H1 (cell line): ENCODE results near the gene BBX. TPM values are rescaled to one million over a fixed set of nuclear protein-coding genes. Genes with fewer than 3 reads are reported as not detected.

Experiments used
- CTCF ChIA-PET: fragments of 300-600 bp; sonication (Branson Sonifier 250); formaldehyde crosslinking; loops from one replicate; lab custom pipeline; 2021; ENCODE audit not compliant: partially characterized antibody; lab: Charles Lee
- POLR2A ChIA-PET: fragments of 300-600 bp; sonication (Branson Sonifier 250); formaldehyde crosslinking; loops from one replicate; lab custom pipeline; 2021; ENCODE audit warnings: inconsistent platforms; ENCODE audit not compliant: partially characterized antibody; lab: Charles Lee
- DNase-seq, 2 experiments: peaks; one replicate each; pipeline versions ENCODE4 v3.0.0 to v3.0.0-alpha.2; 2010 to 2022; ENCODE audit warnings: low spot score in 2 of 2, low read depth in 1 of 2, mixed read lengths in 1 of 2
- FAIRE-seq: peaks from 2 replicates; lab custom pipeline; 2011; peaks lifted over from hg19 to GRCh38; lab: Jason Lieb, UNC
- H2AFZ ChIP-seq: 2 replicates; pipeline ENCODE4 v1.8.1; 2012; ENCODE audit warnings: low read length, inconsistent platforms
- H2AK5ac ChIP-seq: 2 replicates; pipeline ENCODE4 v1.6.1; 2013; ENCODE audit warnings: low read depth, low read length
- H2BK120ac ChIP-seq: replicated peaks from 2 replicates; pipeline ENCODE3; 2013; ENCODE audit warnings: low read depth, low read length, inconsistent platforms
- H2BK12ac ChIP-seq: 2 replicates; pipeline ENCODE4 v1.6.1; 2013; ENCODE audit warnings: low read depth, low read length
- H2BK15ac ChIP-seq: 2 replicates; pipeline ENCODE4 v1.6.1; 2013; ENCODE audit warnings: low read length
- H2BK20ac ChIP-seq: 2 replicates; pipeline ENCODE4 v1.6.1; 2013; ENCODE audit warnings: low read length
- H2BK5ac ChIP-seq: 2 replicates; pipeline ENCODE4 v1.6.1; 2013; ENCODE audit warnings: low read depth, low read length
- H3K14ac ChIP-seq: 2 replicates; pipeline ENCODE4 v1.6.1; 2013; ENCODE audit warnings: inconsistent platforms; ENCODE audit not compliant: insufficient read length
- H3K18ac ChIP-seq: 2 replicates; pipeline ENCODE4 v1.6.1; 2013; ENCODE audit warnings: low read length; ENCODE audit errors: extremely low read depth
- H3K23ac ChIP-seq: 2 replicates; pipeline ENCODE4 v1.6.1; 2013; ENCODE audit warnings: inconsistent platforms; ENCODE audit not compliant: insufficient read length
- H3K23me2 ChIP-seq: 2 replicates; pipeline ENCODE4 v1.6.1; 2013; ENCODE audit warnings: low read depth, low read length
- H3K27ac ChIP-seq: 2 replicates; pipeline ENCODE4 v1.6.1; 2011; ENCODE audit warnings: low read depth, low read length, inconsistent platforms
- H3K27me3 ChIP-seq, 4 experiments: replicated peaks in 1 of 4; 1 replicate in 1 of 4; 2 replicates in 3 of 4; pipeline versions ENCODE4 v1.6.1 to v1.8.1; 2011 to 2013; ENCODE audit warnings: low read length in 3 of 4, mild to moderate bottlenecking in 3 of 4, inconsistent platforms in 2 of 4, mixed read lengths in 2 of 4, moderate library complexity in 1 of 4; ENCODE audit not compliant: control insufficient read depth in 3 of 4, insufficient read depth in 3 of 4; ENCODE audit errors: extremely low read depth in 1 of 4
- H3K36me3 ChIP-seq, 4 experiments: 2 replicates each; pipeline versions ENCODE4 v1.6.1 to v1.8.1; 2011 to 2013; ENCODE audit warnings: mild to moderate bottlenecking in 4 of 4, low read length in 3 of 4, moderate library complexity in 2 of 4, control low read depth in 1 of 4, inconsistent platforms in 1 of 4; ENCODE audit not compliant: insufficient read depth in 4 of 4, control insufficient read depth in 2 of 4
- H3K4ac ChIP-seq: replicated peaks from 2 replicates; pipeline ENCODE3; 2013; ENCODE audit warnings: low read length, low read depth, mixed read lengths, inconsistent platforms; ENCODE audit not compliant: insufficient read length
- H3K4me1 ChIP-seq, 4 experiments: replicated peaks in 1 of 4; 1 replicate in 1 of 4; 2 replicates in 3 of 4; pipeline versions ENCODE4 v1.6.1 to v1.8.1; 2011 to 2013; ENCODE audit warnings: low read length in 3 of 4, inconsistent platforms in 2 of 4, mixed read lengths in 1 of 4; ENCODE audit not compliant: insufficient read depth in 4 of 4, control insufficient read depth in 3 of 4
- H3K4me2 ChIP-seq, 2 experiments: 2 replicates each; pipeline versions ENCODE4 v1.6.1 to v1.8.1; 2011 to 2013; ENCODE audit warnings: low read depth in 2 of 2, low read length in 2 of 2, control low read depth in 1 of 2, inconsistent platforms in 1 of 2, mild to moderate bottlenecking in 1 of 2; ENCODE audit not compliant: insufficient read depth in 1 of 2
- H3K4me3 ChIP-seq, 4 experiments: fragments of 200-600, 300-600 bp in 1 of 4; sonication (generic), shearing (Covaris generic), sonication (Bioruptor Twin) in 1 of 4; 2 replicates each; pipeline versions ENCODE4 v1.5.1 to v1.8.1; 2011 to 2016; ENCODE audit warnings: low read length in 4 of 4, low read depth in 3 of 4, control low read depth in 2 of 4, inconsistent platforms in 2 of 4, mild to moderate bottlenecking in 2 of 4, mixed read lengths in 1 of 4, moderate library complexity in 1 of 4; ENCODE audit not compliant: insufficient read depth in 2 of 4; ENCODE audit errors: extremely low read depth in 1 of 4
- H3K56ac ChIP-seq: replicated peaks from 2 replicates; pipeline ENCODE3; 2013; ENCODE audit warnings: low read depth, mild to moderate bottlenecking, mixed read lengths, low read length, inconsistent platforms; ENCODE audit not compliant: insufficient read length
- H3K79me1 ChIP-seq: 2 replicates; pipeline ENCODE4 v1.6.1; 2013; ENCODE audit warnings: low read depth, low read length, control low read depth
- H3K79me2 ChIP-seq, 2 experiments: 2 replicates each; pipeline versions ENCODE4 v1.6.1 to v1.8.1; 2012 to 2013; ENCODE audit warnings: low read length in 2 of 2, mild to moderate bottlenecking in 2 of 2, inconsistent platforms in 1 of 2; ENCODE audit not compliant: insufficient read depth in 2 of 2, control insufficient read depth in 1 of 2
- H3K9ac ChIP-seq, 4 experiments: replicated peaks in 1 of 4; 1 replicate in 1 of 4; 2 replicates in 3 of 4; pipeline versions ENCODE4 v1.6.1 to v1.8.1; 2011 to 2013; ENCODE audit warnings: low read depth in 3 of 4, low read length in 3 of 4, control low read depth in 2 of 4, mild to moderate bottlenecking in 2 of 4, moderate library complexity in 2 of 4, inconsistent platforms in 1 of 4; ENCODE audit errors: extremely low read depth in 1 of 4
- H3K9me3 ChIP-seq, 2 experiments: 2 replicates each; pipeline versions ENCODE4 v1.6.1 to v1.8.1; 2012 to 2013; ENCODE audit warnings: mild to moderate bottlenecking in 2 of 2, moderate library complexity in 2 of 2, control low read depth in 1 of 2, inconsistent platforms in 1 of 2, low read depth in 1 of 2, low read length in 1 of 2, mixed read lengths in 1 of 2; ENCODE audit not compliant: insufficient read depth in 2 of 2
- H4K20me1 ChIP-seq, 2 experiments: replicated peaks in 1 of 2; 2 replicates each; pipeline versions ENCODE3 to v1.8.1; 2011 to 2013; ENCODE audit warnings: inconsistent platforms in 2 of 2, low read length in 2 of 2, mild to moderate bottlenecking in 1 of 2; ENCODE audit not compliant: insufficient read depth in 2 of 2, control insufficient read depth in 1 of 2
- H4K5ac ChIP-seq: 2 replicates; pipeline ENCODE4 v1.6.1; 2013; ENCODE audit warnings: low read length, low read depth, mixed read lengths, inconsistent platforms; ENCODE audit not compliant: insufficient read length
- H4K8ac ChIP-seq: 2 replicates; pipeline ENCODE4 v1.8.0; 2013; ENCODE audit warnings: mild to moderate bottlenecking, moderate library complexity, low read length, inconsistent platforms; ENCODE audit not compliant: insufficient read depth; ENCODE audit errors: extremely low read depth
- H4K91ac ChIP-seq: replicated peaks from 2 replicates; pipeline ENCODE3; 2013; ENCODE audit warnings: low read length, mixed read lengths, inconsistent platforms; ENCODE audit not compliant: insufficient read length
- CHD2 ChIP-seq: IDR thresholded peaks from 2 replicates; pipeline ENCODE4 v1.6.1; 2012; ENCODE audit warnings: low read length, improper control_type of control experiment
- HDAC2 ChIP-seq, 2 experiments: fragments of 300-600 bp in 1 of 2; sonication (generic) in 1 of 2; IDR thresholded peaks; 2 replicates each; pipeline ENCODE4 v1.6.1; 2011 to 2012; ENCODE audit warnings: low read depth in 2 of 2, low read length in 2 of 2, mild to moderate bottlenecking in 2 of 2, moderate library complexity in 2 of 2, borderline replicate concordance in 1 of 2, inconsistent platforms in 1 of 2
- KDM4A ChIP-seq: IDR thresholded peaks from one replicate; pipeline ENCODE4 v1.7.1; 2012; ENCODE audit warnings: low read depth, mild to moderate bottlenecking, moderate library complexity, low read length, inconsistent platforms; ENCODE audit not compliant: severe bottlenecking
- PHF8 ChIP-seq: fragments of 200-600 bp; sonication (generic); conservative IDR thresholded peaks from 2 replicates; pipeline ENCODE4 v1.7.1; 2012; ENCODE audit warnings: low read depth, mild to moderate bottlenecking, inconsistent platforms, low read length, moderate library complexity
- POLR2A ChIP-seq, 2 experiments: IDR thresholded peaks; 1 replicate in 1 of 2; 2 replicates in 1 of 2; pipeline ENCODE4 v1.6.1; 2011; ENCODE audit warnings: low read depth in 2 of 2, low read length in 2 of 2, mild to moderate bottlenecking in 2 of 2; ENCODE audit errors: control extremely low read depth in 1 of 2
- SP1 ChIP-seq: IDR thresholded peaks from 2 replicates; pipeline ENCODE4 v1.6.1; 2011; ENCODE audit warnings: low read depth, low read length
- TAF7 ChIP-seq: optimal IDR thresholded peaks from 2 replicates; pipeline ENCODE3; 2011; ENCODE audit warnings: low read depth, mild to moderate bottlenecking, inconsistent platforms, low read length, moderate library complexity, borderline replicate concordance
- TBP ChIP-seq: IDR thresholded peaks from 2 replicates; pipeline ENCODE4 v1.6.1; 2011; ENCODE audit warnings: low read depth, low read length, improper control_type of control experiment
- WGBS, 2 experiments: shearing (Covaris generic) in 1 of 2; methylation state at CpG; one replicate each; pipeline versions ENCODE4 v1.1.6 to v1.1.7; 2013 to 2015; ENCODE audit warnings: low lambda C conversion rate in 2 of 2, mixed read lengths in 2 of 2, inconsistent platforms in 1 of 2, low coverage in 1 of 2, missing lambda C conversion rate in 1 of 2; ENCODE audit not compliant: insufficient replicate concordance in 2 of 2, insufficient coverage in 1 of 2, insufficient read length in 1 of 2; ENCODE audit errors: extremely low coverage in 1 of 2, missing lambda C conversion rate in 1 of 2; 5-methylcytosine and 5-hydroxymethylcytosine counted together
- long read RNA-seq, 2 experiments: library from RNA in 1 of 2; library from capped mRNA in 1 of 2; stranded (forward); transcript quantifications; one replicate each; pipeline ENCODE4 v2.0.0, GENCODE V29; 2021; ENCODE audit warnings: inconsistent platforms in 1 of 2
- polyA minus RNA-seq, 3 experiments: library from RNA; depleted of rRNA, polyadenylated mRNA; stranded (reverse); fragments of >200 nt; gene quantifications; 1 replicate in 2 of 3; 2 replicates in 1 of 3; pipeline ENCODE4 v1.2.3, GENCODE V29; 2011
- polyA plus RNA-seq, 7 experiments: library from polyadenylated mRNA; depleted of rRNA in 3 of 7; stranded (reverse) in 5 of 7; unstranded in 2 of 7; fragments of >200 nt in 5 of 7; fragments of 200-250 nt in 2 of 7; gene quantifications; 1 replicate in 5 of 7; 2 replicates in 1 of 7; 4 replicates in 1 of 7; pipeline versions ENCODE4 v1.2.1 to v1.2.3, GENCODE V29; 2011 to 2013; ENCODE audit warnings: missing spikeins in 2 of 7, mixed read lengths in 2 of 7
- total RNA-seq: library from RNA; stranded (reverse); fragmentation: NEBNext Ultra II Directional; extraction: Animal tissue kit (Norgen Biotek cat#: 25700); gene quantifications from 2 replicates; pipeline ENCODE4 v1.2.1, GENCODE V29; 2021

Gene BBX
- 37.2 and 42.5 TPM in 2 replicates for total RNA-seq
- 7.1 and 11.0 TPM in 2 replicates for polyA plus RNA-seq (2011; rRNA removed)
- polyA plus RNA-seq (2011; cell fraction: cytosol; rRNA removed): 17.7 TPM
- 25.7 TPM for polyA plus RNA-seq (2011; cell fraction: nucleus; rRNA removed)
- 16.4 to 20.3 TPM (median 18.1 TPM) in 4 replicates for polyA plus RNA-seq (2012, experiment 1 of 2)
- 0.76 TPM for polyA plus RNA-seq (2012, experiment 2 of 2)
- 22.8 TPM for polyA plus RNA-seq (2013, experiment 1 of 2)
- 21.5 TPM for polyA plus RNA-seq (2013, experiment 2 of 2)
- polyA minus RNA-seq (2011; rRNA and poly(A)+ RNA removed): 67.3 and 121 TPM in 2 replicates
- polyA minus RNA-seq (2011; cell fraction: cytosol; rRNA and poly(A)+ RNA removed): 29.0 TPM
- polyA minus RNA-seq (2011; cell fraction: nucleus; rRNA and poly(A)+ RNA removed): 191 TPM
- long read RNA-seq, experiment 1, partial matches to known transcripts: 3 of 19 reads
- long read RNA-seq, experiment 1, other reads (novel, unspliced or antisense): 15 of 19 reads
- long read RNA-seq, experiment 2, partial matches to known transcripts: 24 of 34 reads
- long read RNA-seq, experiment 2, other reads (novel, unspliced or antisense): 9 of 34 reads

DNA sequence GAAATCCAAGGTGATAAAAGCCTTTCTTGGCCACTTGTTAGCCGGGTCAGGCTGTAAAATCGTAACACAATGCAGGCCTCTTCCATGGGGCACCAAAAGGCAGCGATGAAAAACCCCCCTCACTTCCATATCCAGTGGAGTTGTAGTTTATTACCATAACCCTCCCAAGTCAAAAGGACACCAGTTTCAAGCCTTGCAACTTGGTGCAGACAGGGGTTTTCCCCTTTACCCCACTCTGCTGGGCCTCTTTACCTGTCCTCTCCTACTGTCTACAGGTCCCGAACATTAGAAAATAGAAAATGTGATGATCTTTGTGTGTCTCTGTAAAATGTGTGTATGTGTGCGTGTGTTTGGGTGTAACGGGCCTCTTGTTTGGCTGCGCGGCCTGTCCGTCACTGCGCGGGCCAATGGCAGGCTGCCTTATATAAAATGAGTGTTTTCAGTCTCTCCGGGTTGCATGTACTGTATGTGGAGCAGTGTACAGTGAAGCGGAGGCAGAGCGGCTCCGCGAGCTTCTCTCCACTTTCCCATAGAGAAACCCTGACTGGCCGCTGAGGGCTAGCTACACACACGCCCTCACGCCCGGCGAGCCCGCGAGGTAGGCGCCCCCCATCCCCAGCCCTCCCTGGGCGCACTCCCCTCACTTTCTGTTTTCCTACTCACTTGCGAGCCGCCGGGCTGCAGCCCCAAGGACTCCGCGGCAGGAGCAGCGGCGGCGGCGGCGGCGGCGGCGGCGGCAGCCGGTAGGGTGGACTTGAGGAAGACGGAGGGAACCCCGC, at the start of gene BBX:
Gene BBX (plus strand): TSS at position 453 of the 779 bp plus-strand sequence. CDS start 187,499 bp downstream, outside the sequence.
- FAIRE-seq: no peak
- no peak within 1 kb of the TSS for H3K4ac ChIP-seq
- no peak within 1 kb of the TSS for H2AK5ac ChIP-seq
- POLR2A ChIA-PET: interaction anchor here (0.7 kb wide), 3 partner anchors 11 to 706 kb away, joined by 3 to 4 read pairs (median 3); no protein-coding TSS in a partner anchor
- H3K18ac ChIP-seq: peak within 1 kb of the TSS; percentile 85
- peaks cover 0 to 7% (median 1%) of the 10 kb centered on the region in 4 experiments; a peak in 1 of 7 replicates for H3K27me3 ChIP-seq
- H3K27ac ChIP-seq: peak within 1 kb of the TSS; percentile 71
- WGBS, 2 experiments: 1% methylated on average over 41 of the region's 42 CpGs; no CpG with 5 or more reads in 1 of the 2 experiments
- CTCF ChIA-PET: interaction anchor here (1.6 kb wide), 1 partner anchor 11 kb away, joined by 7 read pairs; no protein-coding TSS in a partner anchor
- peaks cover 0 to 8% (median 0%) of the 10 kb centered on the region in 4 experiments; a peak in 1 of 8 replicates for H3K36me3 ChIP-seq
- peak within 1 kb of the TSS; percentile 4 for H4K91ac ChIP-seq
- no peak within 1 kb of the TSS for H2BK15ac ChIP-seq
- H3K56ac ChIP-seq: peak within 1 kb of the TSS; percentile 77
- peak within 1 kb of the TSS; percentile 94 for H2AFZ ChIP-seq
- no peak within 1 kb of the TSS for H2BK120ac ChIP-seq
- H3K9me3 ChIP-seq: no peaks in the 10 kb centered on the region
- 0 out of 2 replicates have a peak within 1 kb of the TSS, but pooled peaks have one; percentile 50 for H2BK5ac ChIP-seq
- peak within 1 kb of the TSS; percentile 88; the same call in 1 of the 2 replicates for H4K8ac ChIP-seq
- H3K4me2 ChIP-seq: peak within 1 kb of the TSS; percentile 95 to 96
- peak within 1 kb of the TSS; percentile 80 for H4K5ac ChIP-seq
- H3K4me1 ChIP-seq: peaks cover 0 to 5% (median 3%) of the 10 kb centered on the region in 4 experiments; a peak in 4 of 7 replicates
- peak within 1 kb of the TSS; percentile 84 to 99 (median 88) for H3K4me3 ChIP-seq
- no peaks in the 10 kb centered on the region for H3K79me1 ChIP-seq
- H3K23me2 ChIP-seq: peaks cover 17% of the 10 kb centered on the region
- H3K23ac ChIP-seq: no peak within 1 kb of the TSS
- peak within 1 kb of the TSS; percentile 56 to 93 (median 70) for H3K9ac ChIP-seq
- no peak within 1 kb of the TSS for H3K14ac ChIP-seq
- H2BK12ac ChIP-seq: no peak within 1 kb of the TSS; the same call in 1 of the 2 replicates
- peak; percentile 80 to 96 for DNase-seq
- H4K20me1 ChIP-seq: peaks cover 5 to 7% of the 10 kb centered on the region in 2 experiments
- peaks cover 0 to 25% of the 10 kb centered on the region in 2 experiments; a peak in 3 of 4 replicates for H3K79me2 ChIP-seq
- H2BK20ac ChIP-seq: no peak within 1 kb of the TSS
- TF ChIP-seq HDAC2 (IDR thresholded peaks at IDR 0.05; ENCODE audit: borderline replicate concordance in 1 of 2, low read depth in 2 of 2, low read length in 2 of 2) (no peak), PHF8 (peak; percentile 20), KDM4A (peak; percentile 24), POLR2A (IDR thresholded peaks at IDR 0.05; ENCODE audit: control extremely low read depth in 1 of 2, low read depth in 2 of 2, low read length in 2 of 2) (peak in 1 of 2 experiments; percentile 61; a peak in 2 of 3 replicates), SP1 (peak; percentile 99), CHD2 (peak; percentile 86), TAF7 (peak; percentile 25), TBP (peak; percentile 44)
